ENCODE data around the gene IMPA2.
"Not testable (repeated sequence)": the region's sequence is repeated elsewhere in the genome, so short reads cannot be mapped to it uniquely, and the experiment has no call there.

- not testable (repeated sequence) for TF ChIP-seq CTCF (optimal IDR thresholded peaks at IDR 0.05 in 1 of 3, IDR thresholded peaks at IDR 0.05 in 1 of 3, conservative IDR thresholded peaks at IDR 0.05 in 1 of 3; ENCODE audit: extremely low read depth in 1 of 3, insufficient read depth in 2 of 3, low read length in 3 of 3); EZH2 (IDR thresholded peaks at IDR 0.05; ENCODE audit: low read length)
Measured at GRCh38 chr18:12071066-12071465, 89.8 kb downstream of the IMPA2 start.

Measured in keratinocyte (primary cell).